NCI-H446 (cell line): ENCODE data around the gene PADI2.
"Not testable (repeated sequence)": the region's sequence is repeated elsewhere in the genome, so short reads cannot be mapped to it uniquely, and the experiment has no call there.

Source experiments
- DNase-seq, 2 experiments: peaks; one replicate each; lab custom pipeline; 2025; lab: John Stamatoyannopoulos, UW

Gene PADI2

GRCh38 chr1:17081439-17081838 is 37.8 kb downstream of the PADI2 start:
- no peak for DNase-seq

DNA sequence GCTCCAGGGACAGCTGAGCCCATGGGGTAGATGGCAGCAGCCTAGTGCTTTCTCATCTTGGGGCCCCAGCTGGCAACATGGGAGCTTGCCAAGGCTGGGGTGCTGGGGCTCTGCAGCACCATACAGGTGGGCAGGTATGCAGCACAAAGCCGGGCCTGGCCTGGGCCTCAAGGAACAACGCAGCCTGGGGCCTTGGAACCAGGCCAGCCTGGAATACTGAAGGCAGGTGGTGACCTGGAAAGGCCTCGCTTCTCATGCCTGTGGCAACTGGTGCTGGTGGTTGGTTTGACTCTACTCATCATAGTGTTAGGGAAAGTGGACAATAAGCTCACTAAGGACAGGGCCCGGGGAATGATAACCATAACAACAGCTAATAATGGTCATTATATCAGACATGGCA is 38.4 kb downstream of the PADI2 start:
- DNase-seq = no peak

DNA sequence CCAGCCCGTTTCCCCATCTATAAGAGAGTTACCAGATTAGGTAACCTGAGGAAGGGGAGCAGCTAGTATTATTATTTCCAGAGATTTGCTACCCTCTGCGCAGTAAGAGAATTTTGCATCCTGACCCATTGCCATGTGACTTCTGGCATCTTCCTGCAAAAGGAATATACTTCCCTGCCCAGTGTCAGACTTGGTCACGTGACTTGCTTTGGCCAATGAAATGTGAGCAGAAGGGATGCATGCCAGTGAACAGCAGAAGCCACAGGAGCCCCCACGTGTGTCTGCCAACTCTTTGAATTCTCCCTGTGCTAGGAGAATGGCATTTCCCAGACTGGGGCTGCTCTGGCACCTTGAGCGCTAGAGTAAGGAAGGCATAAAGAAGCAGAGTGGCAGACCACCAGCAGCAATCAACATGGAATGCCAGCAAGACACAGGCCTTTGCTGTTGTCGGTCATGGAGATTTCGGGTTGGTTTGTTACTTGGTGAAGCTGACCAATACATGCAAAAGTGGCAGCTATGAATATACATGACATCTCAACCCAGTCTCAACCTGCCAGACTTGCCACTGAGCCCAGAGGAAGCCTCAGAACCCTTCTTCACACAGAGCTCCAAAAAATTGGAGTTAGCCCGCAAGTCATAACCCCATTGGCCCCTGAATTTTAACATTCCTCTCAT is 39.0 kb downstream of the PADI2 start:
- DNase-seq = no peak

DNA sequence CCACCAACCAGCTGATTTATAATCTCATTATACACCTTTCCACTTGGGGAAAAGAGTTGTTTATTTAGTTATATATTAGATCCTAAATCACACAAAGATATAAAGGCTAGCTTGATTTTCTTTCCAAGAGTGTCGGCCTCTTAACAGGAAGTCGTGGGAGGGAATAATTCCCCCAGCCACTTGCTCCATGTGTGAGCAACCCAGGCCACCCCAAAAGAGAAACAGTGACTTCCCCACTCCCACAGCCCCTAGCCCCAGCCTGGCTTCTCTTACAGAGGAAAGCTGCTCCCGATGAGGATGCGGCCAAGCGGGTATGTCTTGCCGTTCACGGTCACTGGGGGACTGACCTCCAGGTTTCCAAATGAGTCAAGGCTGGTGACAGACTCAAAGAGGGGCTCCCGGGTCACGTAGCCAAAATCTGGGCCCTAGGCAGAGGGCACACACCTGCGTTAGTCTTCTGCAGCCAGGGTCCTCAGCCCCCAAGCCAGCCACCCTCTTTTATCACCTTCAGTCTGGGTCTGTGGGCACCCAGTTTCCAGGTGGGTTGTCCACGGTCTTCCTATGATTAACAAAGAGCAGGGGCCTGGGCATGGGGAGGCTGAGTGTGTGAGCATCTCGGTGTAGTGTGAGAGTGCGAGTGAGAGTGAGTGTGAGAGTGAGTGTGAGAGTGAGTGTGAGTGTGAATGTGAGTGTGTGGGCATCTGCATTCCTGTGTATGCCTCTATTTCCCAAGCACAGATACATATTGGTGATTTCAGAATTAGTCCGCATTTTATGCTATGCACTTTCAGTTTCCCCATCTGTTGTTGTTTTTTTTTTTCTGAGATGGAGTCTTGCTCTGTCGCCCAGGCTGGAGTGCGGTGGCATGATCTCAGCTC is 40.0 kb downstream of the PADI2 start:
- DNase-seq = no peak

DNA sequence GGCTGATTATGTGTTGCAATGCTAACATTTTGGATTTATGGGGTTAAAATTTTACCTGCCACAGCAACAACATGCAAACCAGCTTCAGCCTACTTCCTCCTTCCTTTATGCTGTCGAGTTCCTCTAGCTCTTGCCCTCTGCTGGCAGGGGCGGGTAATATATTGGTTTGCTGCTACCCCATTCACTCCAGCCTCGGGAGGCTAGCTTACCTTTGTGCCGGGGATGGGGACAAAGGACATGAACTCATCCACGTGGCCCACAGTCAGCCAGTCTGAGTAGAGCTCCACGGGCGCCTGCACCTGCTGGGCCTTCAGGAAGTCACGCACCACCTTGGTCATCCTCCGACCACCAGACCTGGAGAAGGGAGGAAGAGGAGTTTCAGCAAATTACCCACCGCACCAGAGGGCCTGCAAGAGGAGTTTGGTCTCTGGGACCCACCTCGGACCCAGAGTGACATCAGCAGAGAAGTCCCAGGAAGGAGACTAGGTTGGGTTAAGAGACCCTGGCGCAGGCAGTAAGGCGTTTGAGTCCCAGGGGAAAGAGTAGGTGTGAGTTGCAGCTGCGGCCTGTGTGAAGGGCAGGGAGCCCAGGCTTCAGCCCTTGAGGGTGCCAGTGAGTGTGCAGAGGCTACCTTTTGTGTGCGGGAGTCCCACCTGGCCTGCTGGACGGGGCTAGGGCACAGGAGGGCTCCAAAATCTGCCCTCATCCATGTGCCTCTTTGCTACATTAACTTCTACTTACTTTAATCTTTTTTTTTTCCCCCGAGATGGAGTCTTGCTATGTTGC is 43.6 kb downstream of the PADI2 start:
- no peak for DNase-seq

GRCh38 chr1:17071794-17072193 is 47.5 kb downstream of the PADI2 start:
- DNase-seq = no peak

DNA sequence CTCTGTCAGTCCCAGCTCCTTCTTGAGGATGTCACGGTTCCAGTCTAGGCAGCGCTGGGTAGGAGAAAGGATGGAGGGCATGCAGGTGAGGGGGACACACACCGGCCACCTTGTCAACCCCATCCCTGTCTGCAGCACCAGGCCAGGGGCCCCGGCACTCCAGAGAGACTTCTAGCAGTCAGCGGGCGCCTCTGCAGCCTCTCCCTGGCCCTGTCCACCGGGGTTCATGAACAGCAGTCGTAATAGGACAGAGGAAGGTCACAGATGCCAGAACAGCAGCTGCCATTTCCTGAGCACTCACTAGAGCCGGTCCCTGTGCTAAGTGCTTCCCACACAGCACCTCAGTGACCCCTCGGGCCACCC is 49.1 kb downstream of the PADI2 start:
- DNase-seq = no peak

DNA sequence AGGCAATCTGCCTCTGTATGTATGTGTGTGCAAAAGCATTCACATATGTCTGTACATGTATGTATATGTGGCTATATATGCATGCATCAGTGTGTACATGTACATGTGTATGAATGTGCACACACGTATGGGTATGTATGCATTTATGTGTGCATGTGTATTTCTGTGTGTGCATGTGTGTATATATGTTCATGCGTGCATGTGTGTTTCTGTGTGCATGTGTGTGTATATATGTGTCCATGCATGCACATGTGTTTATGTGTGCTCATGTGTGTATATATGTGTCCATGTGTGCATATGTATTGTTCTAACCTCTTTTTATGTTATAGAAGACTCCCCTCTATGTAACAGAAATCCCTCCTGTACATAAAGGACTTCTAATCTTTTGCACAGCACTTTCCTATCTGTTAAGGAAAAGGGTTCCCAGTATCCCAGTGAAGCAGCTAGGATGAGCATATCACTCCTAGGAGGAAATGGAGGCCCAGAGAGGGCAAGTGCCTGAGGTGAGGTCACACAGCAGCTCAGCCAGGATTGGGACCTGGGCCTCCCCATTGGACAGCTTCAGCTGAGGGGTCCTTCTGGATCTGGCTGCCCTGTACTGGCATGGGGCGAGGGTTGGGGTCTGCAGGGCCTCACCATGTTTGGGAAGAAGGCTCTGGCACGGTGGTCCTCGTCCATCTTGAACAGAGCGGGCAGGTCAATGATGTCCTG is 49.6 kb downstream of the PADI2 start:
- DNase-seq = no peak

- DNase-seq = no peak
These were observed 50.5 kb downstream of the PADI2 start for GRCh38 chr1:17068789-17069188.

GRCh38 chr1:17067465-17068240 is 51.6 kb downstream of the PADI2 start:
- DNase-seq = no peak

DNA sequence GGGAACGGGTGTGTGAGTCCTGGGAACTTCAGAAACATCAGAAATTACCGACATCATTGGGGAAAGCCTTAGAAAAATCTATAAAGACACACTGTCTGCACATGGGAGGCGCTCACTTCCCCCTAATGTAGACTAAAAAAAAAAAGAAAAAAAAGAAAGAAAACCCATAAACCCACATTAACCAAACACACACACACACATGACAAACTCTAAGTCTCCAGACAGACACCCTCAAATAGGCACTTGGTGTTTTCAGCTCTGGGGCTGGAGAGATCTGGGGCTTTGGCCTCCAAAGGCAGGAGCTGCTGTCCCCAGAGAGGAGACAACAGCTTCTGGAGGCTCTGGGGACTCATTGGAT is 52.2 kb downstream of the PADI2 start:
- DNase-seq = no peak

DNA sequence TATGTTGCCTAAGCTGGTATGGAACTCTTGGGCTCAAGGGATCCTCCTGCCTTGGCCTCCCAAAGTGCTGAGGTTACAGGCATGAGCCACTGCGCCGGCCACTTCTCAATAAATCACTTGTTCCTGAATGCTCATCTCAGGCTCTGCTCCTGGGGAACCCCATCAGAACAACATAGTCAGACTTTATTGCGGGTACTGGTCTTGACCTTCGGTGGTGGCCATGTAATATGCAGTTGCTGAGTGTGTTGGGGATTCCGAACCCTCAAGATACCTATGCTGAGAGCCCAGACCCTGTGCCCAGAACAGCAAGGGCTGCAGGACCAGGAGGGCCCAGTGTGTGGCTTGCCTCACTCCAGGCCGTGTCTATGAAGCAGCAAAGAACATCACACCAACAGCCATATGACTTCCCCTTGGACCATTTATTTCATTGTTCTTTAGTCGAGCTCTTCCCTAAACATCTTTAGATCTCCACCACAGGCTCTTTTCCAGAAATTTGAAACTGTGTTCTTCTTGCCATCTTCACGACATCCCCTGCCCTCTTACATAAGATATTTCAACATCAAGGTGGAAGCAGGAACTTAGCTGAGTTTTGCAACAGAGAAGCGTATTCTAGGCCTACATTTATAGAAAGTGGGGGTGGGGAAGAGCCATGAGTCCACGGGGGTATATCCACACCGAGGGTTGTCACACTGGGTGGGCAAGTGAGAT is 52.7 kb downstream of the PADI2 start:
- no peak for DNase-seq

DNA sequence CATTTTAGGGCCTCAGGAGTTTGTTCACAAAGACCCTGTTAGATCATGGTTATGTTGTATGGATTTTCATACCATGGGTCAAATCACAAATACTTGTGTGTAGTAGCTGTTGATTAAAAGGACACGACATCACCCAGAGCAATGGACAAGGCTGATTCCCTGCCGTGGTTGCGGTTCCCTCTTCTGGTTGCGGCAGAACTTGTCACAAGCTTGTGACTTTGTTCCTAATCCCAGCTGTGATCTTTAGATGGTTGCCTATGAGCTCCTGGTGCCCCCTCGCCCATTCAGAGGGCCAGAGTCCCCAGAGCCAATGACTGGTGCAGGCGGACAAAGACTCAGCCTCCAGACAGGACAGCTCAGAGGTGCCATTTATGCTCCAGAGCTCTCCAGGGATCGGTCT is 53.6 kb downstream of the PADI2 start:
- no peak for DNase-seq

- not testable (repeated sequence) for DNase-seq
These were observed 56.5 kb downstream of the PADI2 start for GRCh38 chr1:17062751-17063150.

DNA sequence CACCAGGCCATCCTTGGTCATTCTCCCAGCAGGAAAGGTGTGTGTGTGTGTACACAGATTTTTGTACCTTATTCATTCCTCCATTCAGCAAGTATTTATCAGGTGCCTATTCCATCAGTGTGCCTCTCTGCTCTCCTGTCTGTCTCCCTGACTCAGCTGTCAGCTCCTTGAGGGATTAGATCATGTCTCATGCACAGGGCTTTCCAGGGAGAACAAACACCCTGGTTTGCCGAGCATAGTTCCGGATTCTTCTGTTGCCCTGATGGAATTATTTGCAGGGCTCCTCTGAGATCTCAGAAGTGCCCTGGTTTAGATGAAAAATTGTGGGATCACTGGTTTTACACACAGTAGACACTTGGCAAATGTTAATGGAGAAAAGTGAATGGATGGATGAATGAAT is 57.4 kb downstream of the PADI2 start:
- DNase-seq = no peak

GRCh38 chr1:17061486-17061885 is 57.8 kb downstream of the PADI2 start:
- no peak for DNase-seq

GRCh38 chr1:17060306-17060749 is 58.9 kb downstream of the PADI2 start:
- DNase-seq = no peak

DNA sequence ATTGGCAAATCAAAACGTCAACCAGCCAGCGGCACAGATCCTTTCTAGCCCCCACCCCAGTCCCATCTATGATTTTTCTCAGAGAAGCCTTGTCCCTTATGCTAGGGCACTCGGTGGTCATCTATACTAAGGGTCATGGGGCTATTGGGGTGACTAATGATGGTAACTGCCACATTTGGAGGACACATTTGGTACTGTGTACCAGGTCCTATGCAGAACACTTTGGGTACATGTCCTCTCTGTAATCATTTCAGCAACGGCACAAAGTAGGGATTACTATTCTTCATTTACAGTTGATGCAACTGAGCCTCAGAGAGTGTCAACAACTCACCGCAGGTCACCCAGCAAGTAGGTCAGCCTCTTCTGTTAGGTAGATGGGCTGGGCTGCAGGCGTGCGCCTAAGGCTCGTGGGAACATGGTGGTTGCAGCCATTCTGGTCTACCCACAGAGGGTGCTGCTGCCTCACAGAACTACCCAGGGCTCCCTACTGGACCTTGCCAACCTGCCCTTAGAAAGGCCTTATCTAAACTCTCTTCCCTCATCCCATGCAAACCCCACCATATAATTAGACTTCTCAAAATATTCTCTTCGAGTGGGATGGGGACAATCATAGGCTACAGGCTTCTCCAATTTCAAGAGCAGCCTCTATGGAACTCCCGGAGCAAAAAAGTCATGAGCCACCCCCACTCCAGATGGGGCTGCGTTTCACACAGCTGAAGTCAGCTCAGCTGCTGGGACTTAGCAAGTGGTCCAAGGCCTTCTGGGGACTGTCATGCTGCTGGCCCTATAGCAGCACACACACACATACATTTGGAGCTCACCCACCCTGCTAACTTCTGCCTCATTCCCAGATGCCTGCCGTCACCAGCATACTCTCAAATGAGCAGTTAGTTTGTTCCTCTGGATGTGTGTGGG is 59.6 kb downstream of the PADI2 start:
- DNase-seq = peak; percentile 32 to 63

DNA sequence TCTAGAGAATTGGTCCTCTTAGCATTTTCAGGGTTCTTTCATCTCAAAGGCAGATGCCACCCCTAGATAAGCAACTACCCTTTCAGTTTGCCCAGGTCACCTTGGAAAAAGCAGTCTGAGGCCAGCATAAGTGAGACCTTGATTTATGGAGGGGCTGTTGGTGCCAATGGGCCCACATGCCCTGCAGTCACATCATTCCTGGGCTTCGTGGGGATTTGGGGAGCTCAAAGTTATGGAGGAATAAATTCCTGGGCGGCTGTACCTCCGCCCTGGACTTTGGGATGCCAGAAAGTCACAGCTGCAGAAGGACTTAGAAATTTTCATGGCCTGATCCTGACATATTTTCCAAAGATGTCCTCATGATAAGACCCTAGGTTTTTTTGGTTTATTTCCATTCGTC is 62.7 kb downstream of the PADI2 start:
- no peak for DNase-seq

- no peak for DNase-seq
These were observed 63.5 kb downstream of the PADI2 start for GRCh38 chr1:17055801-17056200.
